GM21529 (cell line): Measurements from ENCODE around the gene HJURP.

Experiments used
- ATAC-seq: cut with Tn5 transposase; IDR thresholded peaks from one replicate; pipeline ENCODE4 v1.9.1; 2021; ENCODE audit not compliant: unreplicated experiment

HJURP gene

DNA sequence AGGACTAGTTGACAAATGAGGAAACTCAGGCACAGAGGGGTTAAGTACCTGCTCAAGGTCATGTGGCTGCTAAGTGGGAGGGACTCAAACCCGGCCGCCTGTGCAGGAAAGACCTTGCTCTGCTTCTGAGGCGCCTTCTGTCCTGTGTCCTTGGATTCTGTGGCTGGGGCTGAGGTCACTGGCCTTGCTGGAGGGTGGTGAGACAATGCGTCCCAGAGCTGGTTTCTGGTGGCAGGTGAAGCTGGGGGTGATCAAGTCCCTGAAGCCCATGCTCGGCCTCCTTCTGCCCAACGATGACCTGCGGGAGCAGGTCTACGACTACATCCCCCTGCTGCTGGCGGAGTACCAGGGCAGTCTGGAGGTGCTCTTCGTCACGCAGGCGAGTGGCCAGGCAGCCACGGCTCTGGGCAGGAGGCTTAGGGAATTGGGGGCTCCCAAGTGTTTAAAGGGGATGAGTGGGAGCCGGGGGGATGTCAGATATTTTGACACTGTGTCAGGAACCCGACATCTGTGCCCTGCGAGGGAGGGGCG is 60.1 kb downstream of the HJURP start:
- ATAC-seq: no peak

DNA sequence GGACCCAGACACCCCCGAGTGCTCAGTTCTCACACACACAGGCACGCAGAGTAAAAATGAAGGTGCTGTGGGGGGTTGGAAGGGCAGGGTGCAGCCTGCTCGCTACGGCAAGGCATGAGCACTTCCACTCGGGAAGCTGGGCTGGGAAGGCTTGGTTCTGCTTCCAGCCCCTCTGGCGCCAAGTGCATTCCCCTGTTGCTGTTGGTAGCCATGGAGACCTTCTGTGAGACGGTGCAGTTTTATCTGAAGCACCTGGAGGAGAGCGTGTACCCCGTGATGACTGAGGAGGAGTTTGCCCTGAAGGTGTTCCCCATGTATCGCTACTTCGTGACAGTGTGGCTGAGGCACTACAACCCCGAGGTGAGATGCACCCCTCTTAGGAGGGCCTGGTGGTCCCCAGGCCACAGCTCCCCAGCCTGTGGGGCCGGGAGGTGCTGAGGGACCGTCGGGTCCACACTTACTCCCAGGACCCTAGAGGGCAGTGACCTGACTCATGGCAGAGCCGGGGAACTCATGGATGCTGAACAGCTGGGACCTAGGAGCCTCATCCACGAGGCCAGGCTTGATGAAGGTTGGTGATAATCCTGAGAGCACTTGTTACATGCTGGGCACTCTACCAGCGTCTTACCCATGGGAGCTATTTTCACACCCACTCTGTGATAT is 60.7 kb downstream of the HJURP start:
- ATAC-seq: no peak

DNA sequence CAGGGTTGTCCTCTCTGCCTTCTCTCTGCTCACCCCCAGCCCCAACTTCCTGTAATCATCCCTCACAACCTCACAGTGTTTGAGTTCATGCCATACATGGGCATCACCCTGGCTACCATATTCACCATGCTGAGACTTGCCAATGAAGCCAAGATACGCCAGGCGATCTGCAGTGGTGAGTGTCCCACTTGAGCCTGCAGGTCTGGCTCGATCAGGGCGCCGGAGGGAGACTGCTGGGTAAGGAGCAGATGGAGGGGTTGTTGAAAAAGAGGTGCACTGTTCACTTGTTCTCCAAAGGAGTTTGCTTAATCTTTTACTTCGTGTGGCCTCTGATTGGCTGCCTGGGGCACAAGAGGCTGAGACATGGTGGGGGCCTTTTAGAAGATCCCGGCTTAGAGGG is 61.6 kb downstream of the HJURP start:
- no peak for ATAC-seq

DNA sequence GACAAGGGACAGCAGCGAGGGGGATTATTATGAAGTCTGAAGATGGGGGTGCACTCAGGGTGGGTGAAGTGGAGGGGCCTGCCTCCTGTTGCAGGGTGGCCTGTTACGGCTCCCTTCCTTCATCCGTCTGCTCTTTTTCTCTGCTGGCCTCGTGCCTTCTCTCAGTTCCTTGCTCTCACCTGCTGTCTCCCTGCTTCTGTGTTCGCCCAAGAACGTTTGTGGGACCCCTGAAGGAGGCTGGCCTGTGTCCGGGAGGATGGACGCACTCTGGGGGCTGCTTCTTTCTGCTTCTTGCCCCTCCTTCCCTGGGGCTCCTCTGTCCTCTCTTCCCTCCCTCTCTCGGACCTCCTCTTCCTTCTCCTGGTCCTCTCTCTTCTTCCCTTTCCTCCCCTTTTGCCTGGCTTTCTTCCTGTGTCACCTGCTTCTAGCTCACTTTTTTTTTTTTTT is 62.4 kb downstream of the HJURP start:
- no peak for ATAC-seq

DNA sequence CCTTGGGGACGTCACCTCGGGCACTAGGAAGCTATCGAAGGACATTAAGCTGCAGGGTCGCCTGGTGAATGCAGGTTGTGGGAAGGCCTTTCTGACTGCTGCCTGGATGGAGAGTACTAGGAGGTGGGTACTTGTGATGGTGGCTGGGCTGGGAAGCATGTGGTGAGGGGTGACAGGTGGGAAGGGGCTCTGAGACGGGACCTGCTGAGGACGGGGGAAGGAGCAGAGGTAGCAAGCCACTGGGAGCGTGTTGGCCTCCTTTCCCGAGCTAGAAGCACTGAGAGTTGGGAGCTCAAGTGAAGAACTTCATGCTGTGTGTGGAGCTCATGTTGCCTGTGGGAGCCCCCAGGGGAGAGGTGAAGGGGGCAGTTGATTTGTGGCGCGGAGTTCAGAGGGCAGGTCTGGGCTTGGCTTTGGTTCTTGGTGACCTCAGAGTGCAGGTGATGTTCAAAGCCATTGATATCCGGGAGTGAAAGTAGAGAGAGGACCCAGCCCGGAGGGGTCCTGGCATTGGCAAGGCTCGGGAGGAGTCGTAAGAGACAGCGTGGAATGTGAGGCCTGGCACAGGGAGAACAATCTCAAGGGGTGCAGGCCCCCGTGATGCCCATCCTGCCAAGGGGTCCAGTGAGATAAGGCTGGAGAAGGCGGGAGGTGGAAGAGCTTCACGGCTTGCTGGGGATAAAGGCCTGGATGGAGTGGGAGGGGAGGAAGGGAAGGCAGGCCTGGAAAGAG is 63.0 kb downstream of the HJURP start:
- ATAC-seq: no peak

DNA sequence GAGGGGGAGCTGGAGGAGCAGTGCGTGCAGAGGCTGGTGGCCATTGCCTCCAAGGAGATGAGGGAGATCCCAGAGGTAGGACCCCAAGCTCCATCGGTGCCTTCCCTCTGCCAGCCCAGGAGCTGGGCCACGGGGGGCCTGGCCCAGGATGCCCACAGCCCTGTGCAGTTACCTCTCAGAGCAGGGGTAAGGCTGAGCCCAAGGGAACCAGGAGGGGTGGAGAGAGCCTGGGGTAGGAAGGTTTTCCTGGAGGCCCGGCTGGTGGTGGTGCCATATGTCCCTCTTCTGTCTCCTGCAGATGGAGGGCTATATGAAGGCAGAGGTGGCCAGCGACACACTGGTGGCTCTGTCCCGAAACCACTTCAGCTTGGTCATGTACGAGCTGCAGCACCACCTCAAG is 64.8 kb downstream of the HJURP start:
- no peak for ATAC-seq
